ENCODE results near the gene HTT. TPM values are rescaled to one million over a fixed set of nuclear protein-coding genes. Genes with fewer than 3 reads are reported as not detected.

HTT gene
- total RNA-seq, 1 donor from 2014 or later: 25.9 TPM

- intact Hi-C loops (cut with micrococcal nuclease): no loop called here
Observed at GRCh38 chr4:3223346-3223745, 148.9 kb downstream of the HTT start.

GRCh38 chr4:3223956-3224748 lies 149.7 kb downstream of the HTT start:
- peak; percentile 14 for DNase-seq
- intact Hi-C loops (cut with micrococcal nuclease): no loop called here

More at GRCh38 chr4:3223346-3223745, 148.9 kb downstream of the HTT start:
- peak; percentile 3 for DNase-seq
- no peak for ATAC-seq

GRCh38 chr4:3225071-3225850 lies 150.8 kb downstream of the HTT start:
- DNase-seq: peak; percentile 21
- no peak for ATAC-seq

More at GRCh38 chr4:3223956-3224748, 149.7 kb downstream of the HTT start:
- ATAC-seq: no peak

GRCh38 chr4:3225936-3226335 lies 151.5 kb downstream of the HTT start:
- ATAC-seq (peak; percentile 15), DNase-seq (peak; percentile 27)
- intact Hi-C loops (cut with micrococcal nuclease): no loop called here

More at GRCh38 chr4:3225071-3225850, 150.8 kb downstream of the HTT start:
- intact Hi-C loops (cut with micrococcal nuclease): no loop called here

GRCh38 chr4:3226467-3226866 lies 152.0 kb downstream of the HTT start:
- intact Hi-C loops (cut with micrococcal nuclease): no loop called here
- ATAC-seq (peak; percentile 58), DNase-seq (peak; percentile 22)

- DNase-seq: peak; percentile 14
- intact Hi-C loops (cut with micrococcal nuclease): no loop called here
- ATAC-seq: no peak
Observed at GRCh38 chr4:3226944-3227343, 152.5 kb downstream of the HTT start.

GRCh38 chr4:3227878-3228675 lies 153.6 kb downstream of the HTT start:
- intact Hi-C loops (cut with micrococcal nuclease): no loop called here
- peak; percentile 66 for ATAC-seq
- DNase-seq: peak; percentile 56

GRCh38 chr4:3228881-3229280 lies 154.4 kb downstream of the HTT start:
- peak; percentile 24 for DNase-seq
- intact Hi-C loops (cut with micrococcal nuclease): no loop called here
- no peak for ATAC-seq

- intact Hi-C loops (cut with micrococcal nuclease): no loop called here
- ATAC-seq (no peak), DNase-seq (peak; percentile 19)
Observed at GRCh38 chr4:3229328-3229727, 154.8 kb downstream of the HTT start.

- ATAC-seq (no peak), DNase-seq (peak; percentile 29)
- intact Hi-C loops (cut with micrococcal nuclease): no loop called here
Observed at GRCh38 chr4:3229964-3230363, 155.5 kb downstream of the HTT start.

GRCh38 chr4:3231471-3231870 lies 157.0 kb downstream of the HTT start:
- ATAC-seq (no peak), DNase-seq (no peak)
- intact Hi-C loops (cut with micrococcal nuclease): no loop called here

- intact Hi-C loops (cut with micrococcal nuclease): no loop called here
- ATAC-seq: no peak
Observed at GRCh38 chr4:3232001-3232400, 157.5 kb downstream of the HTT start.

GRCh38 chr4:3232871-3233271 lies 158.4 kb downstream of the HTT start:
- intact Hi-C loops (cut with micrococcal nuclease): no loop called here
- DNase-seq: no peak

More at GRCh38 chr4:3232001-3232400, 157.5 kb downstream of the HTT start:
- DNase-seq: no peak

GRCh38 chr4:3233391-3234071 lies 159.1 kb downstream of the HTT start:
- DNase-seq (no peak), ATAC-seq (no peak)

More at GRCh38 chr4:3232871-3233271, 158.4 kb downstream of the HTT start:
- no peak for ATAC-seq

GRCh38 chr4:3234171-3235029 lies 159.9 kb downstream of the HTT start:
- peak; percentile 15 for ATAC-seq
- intact Hi-C loops (cut with micrococcal nuclease): no loop called here
- DNase-seq: no peak

More at GRCh38 chr4:3233391-3234071, 159.1 kb downstream of the HTT start:
- intact Hi-C loops (cut with micrococcal nuclease): no loop called here

- intact Hi-C loops (cut with micrococcal nuclease): no loop called here
- no peak for DNase-seq
- ATAC-seq: no peak
Observed at GRCh38 chr4:3235030-3235345, 160.5 kb downstream of the HTT start.

- DNase-seq: no peak
- no peak for ATAC-seq
- intact Hi-C loops (cut with micrococcal nuclease): no loop called here
Observed at GRCh38 chr4:3235581-3235980, 161.1 kb downstream of the HTT start.

GRCh38 chr4:3236326-3236878 lies 161.9 kb downstream of the HTT start:
- intact Hi-C loops (cut with micrococcal nuclease): no loop called here
- DNase-seq: no peak
- no peak for ATAC-seq

All from left ventricle myocardium superior (tissue), 1 donor.